GM18873 (cell line): ENCODE measurements around the gene C10orf67.
"Not testable (repeated sequence)": the region's sequence is repeated elsewhere in the genome, so short reads cannot be mapped to it uniquely, and the experiment has no call there.

Source experiments
- ATAC-seq: cut with Tn5 transposase; IDR thresholded peaks from one replicate; pipeline ENCODE4 v1.9.1; 2021; ENCODE audit warnings: mild to moderate bottlenecking, moderate library complexity, moderate number of reproducible peaks; ENCODE audit not compliant: unreplicated experiment, low FRiP score

Gene C10orf67

GRCh38 chr10:23362879-23363792 is 18.5 kb upstream of the C10orf67 start:
- ATAC-seq = peak; percentile 40

DNA sequence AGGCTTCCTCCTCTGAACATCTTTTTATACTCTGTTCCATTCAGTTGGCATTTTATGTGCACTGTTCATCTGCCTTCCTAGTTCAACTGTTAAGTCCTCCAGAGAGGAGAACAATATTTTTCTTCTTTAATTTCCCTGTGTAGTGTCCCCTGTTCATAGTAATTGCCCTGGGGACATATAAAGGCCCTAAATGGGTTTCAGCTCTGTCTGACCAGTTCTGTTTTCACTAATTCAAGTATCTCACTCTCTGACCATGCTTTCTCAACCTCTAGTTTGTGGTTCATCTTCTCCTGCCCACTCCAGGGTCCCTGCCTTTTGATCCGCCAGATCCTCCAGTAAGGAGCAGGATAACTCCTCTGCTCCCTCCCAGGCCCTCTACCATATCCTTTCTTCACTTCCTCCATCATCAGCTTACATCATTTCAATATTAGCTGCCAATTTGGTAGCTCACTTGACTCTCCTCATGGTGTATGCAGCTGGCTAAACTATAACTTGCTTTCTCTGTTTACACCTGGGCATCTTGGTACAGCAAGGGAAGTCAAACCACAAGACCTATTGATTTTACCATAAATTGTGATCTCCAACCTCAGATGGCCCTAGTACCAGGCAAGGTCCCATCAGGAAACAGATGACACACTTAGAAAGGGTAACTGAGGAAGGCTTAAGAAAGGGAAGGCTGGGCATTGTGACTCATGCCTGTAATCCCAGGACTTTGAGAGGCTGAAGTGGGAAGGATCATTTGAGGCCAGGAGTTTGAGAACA is 17.7 kb upstream of the C10orf67 start:
- ATAC-seq = peak; percentile 43

DNA sequence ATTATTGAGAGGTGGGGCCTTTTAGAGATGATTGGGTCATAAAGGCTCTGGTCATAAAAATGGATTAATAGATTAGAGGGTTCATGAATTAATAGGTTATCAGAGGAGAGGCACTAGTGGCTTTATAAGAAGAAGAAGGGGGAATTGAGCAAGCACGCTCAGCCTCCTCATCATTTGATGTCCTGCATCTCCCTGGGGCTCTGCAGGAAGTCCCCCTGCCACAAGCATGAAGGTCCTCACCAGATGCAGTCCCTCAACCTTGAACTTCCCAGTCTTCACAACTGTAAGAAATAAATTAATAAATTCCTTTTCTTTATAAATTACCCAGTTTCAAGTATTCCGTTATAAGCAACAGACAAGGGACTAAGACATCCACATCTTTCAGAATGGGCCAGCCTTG is 17.1 kb upstream of the C10orf67 start:
- ATAC-seq = no peak

- ATAC-seq = no peak
These were observed 15.2 kb upstream of the C10orf67 start for GRCh38 chr10:23359692-23360380.

DNA sequence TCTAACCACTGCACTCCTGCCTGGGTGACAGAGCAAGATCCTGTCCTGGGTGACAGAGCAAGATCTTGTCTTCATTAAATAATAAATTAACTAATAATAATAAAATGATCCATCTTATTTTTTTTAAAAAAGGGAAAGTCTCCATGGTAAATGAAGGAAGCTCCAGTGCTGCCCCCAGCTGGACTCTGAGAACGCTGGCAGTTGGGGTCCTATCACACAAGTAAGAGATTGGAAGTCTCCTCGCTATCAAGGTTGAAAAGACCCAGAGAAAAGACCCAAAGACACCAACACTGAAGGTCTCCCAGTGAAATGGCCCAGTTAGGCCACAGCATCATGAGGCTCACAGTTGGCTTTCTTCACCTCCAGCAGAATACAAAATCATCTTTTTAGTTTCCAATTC is 13.8 kb upstream of the C10orf67 start:
- ATAC-seq = no peak

- no peak for ATAC-seq
These were observed 10.2 kb upstream of the C10orf67 start for GRCh38 chr10:23354630-23355279.

DNA sequence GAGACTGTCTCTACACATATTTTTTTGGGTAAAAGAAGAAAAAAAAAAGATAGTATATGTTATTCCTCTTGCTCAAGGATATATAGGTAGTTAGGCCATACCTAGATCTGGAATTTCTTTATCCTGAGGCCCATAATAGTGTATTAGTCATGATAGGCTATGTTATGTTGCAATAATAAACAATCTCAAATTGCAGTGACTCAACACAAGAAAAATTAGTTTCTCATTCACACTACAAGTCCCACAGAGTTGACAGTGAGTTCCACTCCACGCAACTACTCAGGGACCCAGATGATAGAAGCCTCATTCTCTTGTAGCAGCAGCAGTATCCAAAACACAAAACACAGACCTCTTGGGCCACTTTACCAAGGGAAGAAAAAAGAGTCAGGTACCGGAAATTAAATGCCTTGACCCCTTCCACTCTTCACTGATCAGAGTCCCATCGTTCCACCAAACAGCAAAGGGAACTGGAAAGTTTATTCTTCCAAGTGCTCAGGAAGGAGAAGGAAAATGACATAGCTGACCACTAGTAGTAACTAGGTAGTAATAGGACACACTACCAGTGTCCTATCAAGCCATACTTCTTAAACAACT is 7.4 kb upstream of the C10orf67 start:
- ATAC-seq = no peak

DNA sequence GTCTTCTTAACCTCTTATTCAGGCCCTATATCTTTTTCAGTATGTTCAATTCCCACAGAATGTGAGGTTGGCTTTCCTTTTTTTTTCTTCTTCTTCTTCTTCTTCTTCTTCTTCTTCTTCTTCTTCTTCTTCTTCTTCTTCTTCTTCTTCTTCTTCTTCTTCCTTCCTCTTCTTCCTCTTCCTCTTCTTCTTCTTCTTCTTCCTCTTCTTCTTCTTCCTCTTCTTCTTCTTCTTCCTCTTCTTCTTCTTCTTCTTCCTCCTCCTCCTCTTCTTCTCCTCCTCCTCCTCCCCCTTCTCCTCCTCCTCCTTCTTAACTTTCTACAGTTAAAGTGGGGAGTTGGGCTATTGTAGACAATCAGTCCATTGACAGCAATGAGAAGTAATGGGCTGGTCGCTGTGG is 6.1 kb upstream of the C10orf67 start:
- not testable (repeated sequence) for ATAC-seq

- ATAC-seq = no peak
These were observed 1.3 kb upstream of the C10orf67 start for GRCh38 chr10:23345861-23346260.

GRCh38 chr10:23343591-23344240 is 881 bp downstream of the C10orf67 start:
- ATAC-seq = no peak

DNA sequence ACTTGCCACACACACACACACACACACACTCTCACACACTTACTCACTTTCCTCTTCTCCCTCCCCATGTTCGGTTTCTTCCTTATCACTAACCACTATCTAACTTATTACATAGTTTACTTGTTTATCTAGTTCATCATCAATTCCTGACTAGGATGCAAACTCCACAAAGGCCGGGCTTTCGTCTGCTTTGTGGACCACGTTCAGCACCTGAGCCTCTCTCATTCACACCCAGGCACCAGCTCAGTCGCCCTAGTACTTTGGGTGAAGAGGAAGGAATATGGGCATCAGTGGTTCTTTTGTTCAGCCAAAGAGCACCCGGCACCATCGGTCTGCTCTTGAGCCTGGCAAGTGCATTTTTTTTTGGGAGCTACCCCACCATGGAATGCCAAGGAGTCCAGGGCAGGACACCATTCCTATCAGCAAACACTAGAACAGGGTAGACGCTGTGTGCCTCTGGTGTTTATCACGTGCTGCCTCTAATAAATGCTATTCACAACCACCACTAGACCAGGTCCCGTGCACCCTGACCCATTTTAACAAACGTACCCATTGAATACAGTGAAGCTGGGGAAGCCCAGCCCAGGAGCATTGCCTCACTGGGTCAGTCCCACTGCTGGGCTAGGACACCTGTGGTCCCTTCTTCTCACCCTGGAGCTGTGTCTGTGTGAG is 2.2 kb downstream of the C10orf67 start:
- ATAC-seq = no peak

GRCh38 chr10:23341004-23341403 is 3.6 kb downstream of the C10orf67 start:
- no peak for ATAC-seq

DNA sequence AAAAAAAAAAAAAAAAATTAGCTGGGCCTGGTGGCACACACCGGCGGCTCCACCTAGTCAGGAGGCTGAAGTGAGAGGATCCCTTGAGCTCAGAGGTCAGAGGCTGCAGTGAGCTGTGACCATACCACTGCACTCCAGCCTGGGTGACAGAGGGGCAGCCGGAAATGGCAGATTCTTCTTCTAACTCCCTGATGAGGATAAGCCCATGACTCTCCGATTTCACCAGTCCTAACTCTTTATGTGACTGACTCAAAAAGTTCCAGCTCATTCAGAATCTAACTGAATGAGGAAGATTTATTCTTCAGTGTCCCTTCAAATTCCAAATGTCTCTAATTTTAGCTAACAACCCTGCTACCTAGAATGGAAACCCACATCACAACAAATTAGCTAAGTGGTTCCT is 4.2 kb downstream of the C10orf67 start:
- ATAC-seq = no peak

DNA sequence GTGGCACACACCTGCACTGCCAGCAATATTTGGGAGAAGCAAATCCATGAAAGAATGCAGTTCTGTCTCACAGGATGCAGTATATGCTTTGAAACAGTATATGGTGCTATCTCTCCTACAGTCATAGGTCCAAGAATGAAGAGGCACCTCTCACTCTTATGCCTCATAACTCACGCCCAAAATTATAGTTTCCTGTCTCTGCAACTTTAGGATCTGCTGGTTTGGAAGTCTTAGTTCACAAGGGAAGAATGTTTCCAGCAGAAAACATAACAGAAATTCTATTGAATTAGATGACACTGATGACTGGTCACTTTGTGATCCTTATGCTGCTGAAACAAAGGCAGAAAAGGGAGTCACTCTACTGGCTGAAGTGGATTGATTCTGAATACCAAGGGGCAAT is 5.7 kb downstream of the C10orf67 start:
- ATAC-seq = no peak

- no peak for ATAC-seq
These were observed 6.3 kb downstream of the C10orf67 start for GRCh38 chr10:23338155-23338828.

- no peak for ATAC-seq
These were observed 7.0 kb downstream of the C10orf67 start for GRCh38 chr10:23337616-23338015.

DNA sequence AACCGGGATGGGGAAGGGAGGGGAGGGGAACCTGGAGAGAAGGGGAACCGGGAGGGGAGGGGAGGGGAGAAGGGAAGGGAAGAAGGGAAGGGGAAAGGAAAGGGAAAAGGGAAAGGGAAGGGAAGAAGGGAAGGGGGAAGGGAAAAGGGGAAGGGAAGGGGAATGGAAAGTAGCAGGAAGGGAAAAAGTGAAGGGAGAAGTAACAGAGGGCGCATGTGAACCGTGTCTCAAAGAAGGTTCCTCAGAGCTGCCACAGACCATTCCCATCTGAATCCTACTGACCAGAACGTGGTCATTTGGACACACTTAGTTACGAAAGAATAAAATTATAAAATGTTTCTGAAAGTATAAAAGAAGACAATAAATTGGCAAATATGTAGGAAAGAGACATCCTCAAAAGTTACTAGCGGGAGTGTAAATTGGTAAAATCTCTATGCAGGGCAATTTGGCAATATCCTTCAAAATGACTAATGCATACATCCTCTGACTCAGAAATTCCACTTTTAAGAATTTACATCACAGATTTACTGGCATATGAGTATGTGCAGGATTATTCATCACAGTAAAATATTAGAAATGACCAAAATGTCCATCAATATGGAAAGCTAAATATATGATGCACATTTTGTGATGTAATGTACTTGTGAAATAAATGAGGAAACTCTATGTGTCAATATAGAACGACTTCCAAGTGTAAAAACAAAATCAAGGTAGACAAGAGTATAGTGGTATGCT is 12.9 kb downstream of the C10orf67 start:
- ATAC-seq = no peak

DNA sequence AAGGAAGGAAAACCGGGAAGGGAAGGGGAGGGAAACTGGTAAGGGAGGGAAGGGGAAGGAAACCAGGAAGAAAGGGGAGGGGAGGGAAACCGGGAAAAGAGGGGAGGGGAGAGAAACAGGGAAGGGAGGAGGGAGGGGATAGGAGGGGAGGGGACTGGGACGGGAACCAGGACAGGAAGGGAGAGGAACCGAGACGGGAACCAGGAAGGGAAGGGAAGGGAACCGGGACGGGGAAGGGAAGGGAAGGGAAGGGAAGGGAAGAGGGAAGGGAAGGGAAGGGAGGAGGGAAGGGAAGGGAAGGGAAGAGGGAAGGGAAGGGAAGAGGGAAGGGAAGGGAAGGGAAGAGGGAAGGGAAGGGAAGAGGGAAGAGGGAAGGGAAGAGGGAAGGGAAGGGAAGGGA is 13.6 kb downstream of the C10orf67 start:
- no peak for ATAC-seq
